Measurements from ENCODE around the gene PREX1. TPM values are rescaled to one million over a fixed set of nuclear protein-coding genes. Genes with fewer than 3 reads are reported as not detected.

PREX1 gene
- total and polyA plus RNA-seq, 2 donors (not counting 3 experiments of a cell fraction or from before 2014, with no cell fraction given): 51.3 to 72.9 TPM

- Histone ChIP-seq H3K36me3 (ENCODE audit: control insufficient read depth in 2 of 2, extremely low read depth in 1 of 2, insufficient read depth in 2 of 2, low read length in 2 of 2) (no peaks in the 10 kb centered on the region), H4K20me1 (replicated peaks; ENCODE audit: control insufficient read depth, extremely low read depth, insufficient read depth, low read length) (peaks cover 6% of the 10 kb centered on the region), H3K4me2 (ENCODE audit: insufficient read depth, low read length) (no peak overlapping the region), H3K79me2 (ENCODE audit: control insufficient read depth, insufficient read depth, low read length) (peaks cover 96% of the 10 kb centered on the region), H2AFZ (ENCODE audit: low read depth, low read length) (no peak overlapping the region), H3K9me3 (replicated peaks; ENCODE audit: control insufficient read depth, insufficient read depth, low read length) (no peaks in the 10 kb centered on the region), H3K4me1 (ENCODE audit: control insufficient read depth, extremely low read depth, insufficient read depth, low read length) (no peaks in the 10 kb centered on the region), H3K27me3 (ENCODE audit: control insufficient read depth in 2 of 2, insufficient read depth in 2 of 2, low read length in 2 of 2) (no peaks in the 10 kb centered on the region), H3K9me1 (replicated peaks; ENCODE audit: control insufficient read depth, extremely low read depth, insufficient read depth, low read length) (no peaks in the 10 kb centered on the region), H3K27ac (ENCODE audit: insufficient read depth, low read depth, low read length) (no peak overlapping the region), H3K9ac (replicated peaks; ENCODE audit: extremely low read depth, insufficient read depth, low read length) (no peak overlapping the region), H3K4me3 (replicated peaks in 1 of 3; ENCODE audit: insufficient read depth in 1 of 3, low read depth in 1 of 3, low read length in 3 of 3) (no peak overlapping the region)
- TF ChIP-seq CTCF (IDR thresholded peaks at IDR 0.05; ENCODE audit: extremely low read depth in 1 of 2, insufficient read depth in 1 of 2, low read depth in 1 of 2, low read length in 2 of 2): no peak
- no peak for TF ChIP-seq POLR2A (IDR thresholded peaks at IDR 0.05; ENCODE audit: low read depth, low read length)
- TF ChIP-seq JUN (IDR thresholded peaks at IDR 0.05; ENCODE audit: borderline replicate concordance, insufficient read depth, insufficient read length, low read depth): no peak
- no peak for TF ChIP-seq MYC (IDR thresholded peaks at IDR 0.05; ENCODE audit: low read depth, low read length)
- no peak for TF ChIP-seq MAX (IDR thresholded peaks at IDR 0.05; ENCODE audit: insufficient read depth, insufficient read length)
- no peak for TF ChIP-seq POLR2AphosphoS5 (IDR thresholded peaks at IDR 0.05; ENCODE audit: insufficient read depth, low read depth, low read length)
- no peak for TF ChIP-seq FOS (IDR thresholded peaks at IDR 0.05; ENCODE audit: borderline replicate concordance, insufficient read depth, low read length)
- no peak for DNase-seq (ENCODE audit: low read depth, low spot score)
- BruUV-seq (replicated peaks): no TSS peak
- intact Hi-C loops (cut with micrococcal nuclease): no loop called here
- POLR2A ChIA-PET: no interaction called here
- CTCF ChIA-PET: interaction anchor here (1.6 to 3.1 kb wide), 2 partner anchors 12 to 73 kb away, joined by 3 to 9 read pairs; no protein-coding TSS in a partner anchor
- no peak for FAIRE-seq
- dilution Hi-C loops (cut with MboI; ENCODE audit: extremely low pct_ligation_motif_present, low sequenced_read_pairs): no loop called here
These were observed 29.7 kb downstream of the PREX1 start for GRCh38 chr20:48797850-48798747.
